Stimulated activated CD4-positive, alpha-beta T cell treated with anti-CD3 and anti-CD28 coated beads, Interleukin-1b, Interleukin-23, amount 100 ng/mL, for 4 hours (primary cell): ENCODE results near the gene CSE1L.
"Not testable (repeated sequence)": the region's sequence is repeated elsewhere in the genome, so short reads cannot be mapped to it uniquely, and the experiment has no call there.

Source experiments
- DNase-seq, 2 donors: peaks; one replicate each; pipeline ENCODE4 v3.0.0-alpha.2; 2020; ENCODE audit warnings: low read depth in 2 of 2

The CSE1L gene

DNA sequence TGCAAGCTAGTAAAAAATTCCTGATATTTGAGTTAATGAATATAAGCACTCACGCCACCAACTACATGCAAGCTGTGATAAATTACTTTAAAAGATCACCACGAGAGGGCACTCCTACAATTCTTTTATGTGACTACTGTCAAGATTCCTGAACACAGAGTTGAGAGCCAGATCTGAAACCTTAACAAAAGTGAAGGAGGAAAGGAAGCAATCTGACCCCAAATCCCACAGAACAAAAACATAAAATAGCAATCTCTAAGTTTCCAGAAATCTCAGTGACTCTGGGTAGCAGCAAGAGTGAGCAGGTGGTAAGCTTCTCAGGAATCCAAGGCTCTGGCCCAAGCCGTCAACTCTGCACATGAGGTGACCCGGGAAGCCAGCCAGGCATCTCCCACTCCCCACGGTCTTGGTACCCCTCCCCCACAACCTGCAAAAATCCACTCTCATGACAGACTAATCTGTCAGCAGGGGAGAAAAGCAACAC is 86.9 kb downstream of the CSE1L start:
- DNase-seq: peak in 1 of 2 donors; percentile 18

DNA sequence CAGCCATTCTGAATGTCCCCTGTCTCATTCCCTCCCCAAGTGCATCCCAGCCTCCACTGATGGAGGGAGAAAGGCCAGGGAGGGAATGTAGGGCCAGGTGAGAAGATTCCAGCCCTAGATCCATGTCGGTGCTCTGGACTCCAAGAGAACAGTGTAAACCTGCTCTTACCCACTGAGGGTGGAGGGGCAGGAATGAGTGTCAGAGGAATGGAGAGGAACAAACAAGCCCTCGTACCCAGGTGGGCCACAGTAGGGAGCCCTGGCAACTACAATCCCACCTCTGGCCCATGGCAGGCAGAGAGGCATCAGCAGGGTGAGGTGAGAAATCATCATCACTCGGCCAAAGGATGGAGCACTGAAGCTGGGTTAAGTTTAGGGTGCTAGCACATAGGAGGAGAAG is 87.5 kb downstream of the CSE1L start:
- DNase-seq: no peak

- not testable (repeated sequence) for DNase-seq
Measured at GRCh38 chr20:49134797-49135196, 88.7 kb downstream of the CSE1L start.

DNA sequence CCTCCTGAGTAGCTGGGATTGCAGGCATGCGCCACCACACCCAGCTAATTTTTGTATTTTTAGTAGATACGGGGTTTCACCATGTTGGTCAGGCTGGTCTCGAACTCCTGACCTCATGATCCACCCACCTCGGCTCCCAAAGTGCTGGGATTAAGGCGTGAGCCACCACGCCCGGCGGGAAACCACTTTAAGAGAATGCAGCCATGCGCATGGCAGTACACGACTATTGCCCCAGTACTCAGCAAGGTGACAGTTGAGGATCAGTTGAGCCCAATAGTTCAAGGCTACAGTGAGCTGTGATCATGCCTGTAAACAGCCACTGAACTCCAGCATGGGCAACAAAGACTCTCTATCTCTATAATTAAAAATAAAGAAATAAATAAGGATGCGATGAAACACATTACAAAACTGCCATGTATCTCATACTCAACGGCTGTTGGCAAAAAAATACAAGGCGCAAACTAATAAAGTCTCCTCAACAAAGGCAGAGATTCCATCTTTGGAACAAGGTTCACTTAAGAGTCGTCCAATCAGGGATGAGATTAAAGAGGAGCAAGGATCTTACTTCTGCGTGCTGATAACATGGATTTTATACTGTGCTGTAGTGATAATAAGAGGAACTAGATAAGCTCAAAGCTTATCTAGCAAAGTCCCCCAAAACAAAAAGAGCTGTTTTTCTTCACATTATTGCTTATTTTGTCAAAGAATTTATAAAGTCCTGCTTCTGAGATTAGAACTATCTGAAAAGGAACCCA is 90.9 kb downstream of the CSE1L start:
- no peak for DNase-seq

GRCh38 chr20:49138431-49138830 is 92.3 kb downstream of the CSE1L start:
- DNase-seq: no peak

DNA sequence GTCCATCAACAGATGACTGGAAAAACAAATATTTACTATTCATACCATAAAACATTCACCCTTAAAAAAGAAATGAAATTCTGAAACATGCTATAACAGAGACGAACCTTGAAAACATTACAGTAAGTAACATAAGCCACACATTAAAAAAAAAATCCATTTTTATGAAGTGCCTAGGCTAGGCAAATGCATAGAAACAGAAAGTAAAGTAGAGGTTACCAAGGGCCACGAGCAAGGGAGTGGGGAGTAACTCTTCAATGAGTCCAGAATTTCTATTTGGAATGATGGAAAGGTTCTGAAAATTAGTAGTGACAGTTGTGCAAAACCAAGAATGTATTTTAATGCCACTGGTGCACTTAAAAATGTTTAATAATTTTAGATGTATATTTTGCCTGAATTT is 94.3 kb downstream of the CSE1L start:
- no peak for DNase-seq

DNA sequence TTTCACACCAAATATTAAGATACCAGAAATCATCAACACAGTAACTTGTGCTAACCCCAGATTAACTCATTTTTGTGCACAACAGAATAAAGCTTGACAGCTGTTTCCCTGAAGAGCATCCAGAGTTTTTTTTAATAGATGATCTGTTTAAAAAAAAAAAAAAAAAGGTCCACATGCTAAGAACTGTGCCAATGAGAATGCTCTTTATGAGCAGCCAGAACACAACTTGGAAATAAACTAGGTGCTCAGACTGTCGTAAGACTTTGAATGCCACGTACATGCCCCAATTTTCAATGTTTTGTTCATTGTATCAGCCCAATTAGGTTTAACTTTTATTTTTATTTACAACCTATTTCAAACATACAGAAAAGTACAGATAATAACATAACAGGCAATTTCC is 94.7 kb downstream of the CSE1L start:
- DNase-seq: no peak
